T-helper 22 cell (primary cell): ENCODE measurements around the gene ARL15.

Source experiments
- DNase-seq: peaks from one replicate; pipeline ENCODE4 v3.0.0-alpha.2; 2020; ENCODE audit warnings: low read depth

ARL15 gene

GRCh38 chr5:54022223-54022622, 288.1 kb downstream of the ARL15 start:
- no peak for DNase-seq

GRCh38 chr5:54021431-54022164, 288.8 kb downstream of the ARL15 start:
- DNase-seq = no peak

GRCh38 chr5:54018438-54018837, 291.9 kb downstream of the ARL15 start:
- DNase-seq = no peak

- DNase-seq = no peak
Measured at GRCh38 chr5:54017580-54017979, 292.8 kb downstream of the ARL15 start.

GRCh38 chr5:54013556-54014194, 296.7 kb downstream of the ARL15 start:
- DNase-seq = no peak

GRCh38 chr5:54009828-54010227, 300.5 kb downstream of the ARL15 start:
- no peak for DNase-seq

- DNase-seq = no peak
Measured at GRCh38 chr5:54009357-54009756, 301.0 kb downstream of the ARL15 start.

GRCh38 chr5:54007827-54008777, 302.3 kb downstream of the ARL15 start:
- DNase-seq = no peak

GRCh38 chr5:54004697-54005096, 305.7 kb downstream of the ARL15 start:
- DNase-seq = no peak

GRCh38 chr5:54002779-54003178, 307.6 kb downstream of the ARL15 start:
- DNase-seq = no peak

- no peak for DNase-seq
Measured at GRCh38 chr5:54001976-54002775, 308.2 kb downstream of the ARL15 start.

- DNase-seq = no peak
Measured at GRCh38 chr5:54000011-54000410, 310.4 kb downstream of the ARL15 start.

- no peak for DNase-seq
Measured at GRCh38 chr5:53997736-53998627, 312.4 kb downstream of the ARL15 start.

GRCh38 chr5:53996008-53996407, 314.4 kb downstream of the ARL15 start:
- DNase-seq = no peak

GRCh38 chr5:53994148-53994547, 316.2 kb downstream of the ARL15 start:
- no peak for DNase-seq

GRCh38 chr5:53991942-53992341, 318.4 kb downstream of the ARL15 start:
- no peak for DNase-seq

GRCh38 chr5:53987101-53987500, 323.3 kb downstream of the ARL15 start:
- DNase-seq = no peak

- no peak for DNase-seq
Measured at GRCh38 chr5:53985796-53986195, 324.6 kb downstream of the ARL15 start.

- DNase-seq = no peak
Measured at GRCh38 chr5:53984971-53985370, 325.4 kb downstream of the ARL15 start.

GRCh38 chr5:53983568-53984460, 326.6 kb downstream of the ARL15 start:
- DNase-seq = no peak
